HepG2 (cell line): ENCODE data around the gene GALR3. TPM values are rescaled to one million over a fixed set of nuclear protein-coding genes. Genes with fewer than 3 reads are reported as not detected.
A peak's percentile ranks its signal among the peaks of the same experiment; 100 is the strongest.

ENCODE experiments used
- BHLHE40 ChIP-seq: IDR thresholded peaks from 2 replicates; pipeline ENCODE4 v1.6.1; 2011; ENCODE audit warnings: low read length, improper control_type of control experiment
- CENPX ChIP-seq: sonication (generic); formaldehyde crosslinking; IDR thresholded peaks from 2 replicates; pipeline ENCODE4 v1.9.0; 2021; ENCODE audit warnings: mild to moderate bottlenecking, missing genetic modification reagents, moderate library complexity
- CHD2 ChIP-seq: IDR thresholded peaks from 2 replicates; pipeline ENCODE4 v1.6.1; 2011; ENCODE audit warnings: low read depth, low read length, improper control_type of control experiment
- HOXA3 ChIP-seq: sonication (generic); formaldehyde crosslinking; IDR thresholded peaks from 2 replicates; pipeline ENCODE4 v1.5.0; 2020; ENCODE audit warnings: missing genetic modification reagents
- PRDM10 ChIP-seq: sonication (generic); formaldehyde crosslinking; IDR thresholded peaks from 2 replicates; pipeline ENCODE4 v1.4.0; 2020; ENCODE audit warnings: low read depth, missing genetic modification reagents
- RBFOX2 ChIP-seq: fragments of 200-400 bp; formaldehyde crosslinking; IDR thresholded peaks from 2 replicates; pipeline ENCODE4 v1.6.1; 2017; ENCODE audit warnings: low read depth, mild to moderate bottlenecking, low read length
- RFXAP ChIP-seq: sonication (generic); formaldehyde crosslinking; IDR thresholded peaks from 2 replicates; pipeline ENCODE4 v1.4.0; 2020; ENCODE audit warnings: missing genetic modification reagents, borderline replicate concordance
- SMAD9 ChIP-seq: sonication (generic); formaldehyde crosslinking; IDR thresholded peaks from 2 replicates; pipeline ENCODE4 v1.5.1; 2020; ENCODE audit warnings: mild to moderate bottlenecking, missing genetic modification reagents
- XRCC5 ChIP-seq: fragments of 200-400 bp; formaldehyde crosslinking; optimal IDR thresholded peaks from 2 replicates; pipeline ENCODE3; 2017; ENCODE audit warnings: mild to moderate bottlenecking, low read length
- ZFP90 ChIP-seq: sonication (generic); formaldehyde crosslinking; IDR thresholded peaks from 2 replicates; pipeline ENCODE4 v1.8.0; 2022; ENCODE audit warnings: missing genetic modification reagents, mild to moderate bottlenecking, inconsistent platforms, borderline replicate concordance
- ZFX ChIP-seq: sonication (generic); formaldehyde crosslinking; IDR thresholded peaks from 2 replicates; pipeline ENCODE4 v1.4.0; 2020; ENCODE audit warnings: mild to moderate bottlenecking, low read depth, missing genetic modification reagents, moderate library complexity
- ZNF414 ChIP-seq: sonication (generic); formaldehyde crosslinking; IDR thresholded peaks from 2 replicates; pipeline ENCODE4 v1.5.0; 2020; ENCODE audit warnings: missing genetic modification reagents
- ZNF564 ChIP-seq: sonication (generic); formaldehyde crosslinking; IDR thresholded peaks from 2 replicates; pipeline ENCODE4 v1.8.1; 2023; ENCODE audit warnings: mild to moderate bottlenecking, missing genetic modification reagents
- ZNF598 ChIP-seq: sonication (generic); formaldehyde crosslinking; IDR thresholded peaks from 2 replicates; pipeline ENCODE4 v1.5.1; 2020; ENCODE audit warnings: mild to moderate bottlenecking, missing genetic modification reagents, borderline replicate concordance
- ZNF687 ChIP-seq: sonication (generic); formaldehyde crosslinking; IDR thresholded peaks from 2 replicates; pipeline ENCODE4 v1.5.1; 2020; ENCODE audit warnings: mild to moderate bottlenecking, missing genetic modification reagents, moderate library complexity
- ZNF75D ChIP-seq: sonication (generic); formaldehyde crosslinking; IDR thresholded peaks from 2 replicates; pipeline ENCODE4 v1.8.1; 2023; ENCODE audit warnings: missing genetic modification reagents, mild to moderate bottlenecking, borderline replicate concordance
- ZNF777 ChIP-seq: sonication (generic); formaldehyde crosslinking; IDR thresholded peaks from 2 replicates; pipeline ENCODE4 v1.4.0; 2020; ENCODE audit warnings: missing genetic modification reagents
- ZNF790 ChIP-seq: sonication (generic); formaldehyde crosslinking; IDR thresholded peaks from 2 replicates; pipeline ENCODE4 v1.8.0; 2022; ENCODE audit warnings: missing genetic modification reagents, mild to moderate bottlenecking, borderline replicate concordance
- polyA plus RNA-seq, 8 experiments: library from polyadenylated mRNA; depleted of rRNA in 3 of 8; stranded (reverse) in 7 of 8; unstranded in 1 of 8; fragments of >200 nt; fragmentation: Illumina TruSeq in 4 of 8; extraction: Trizol in 4 of 8; gene quantifications; 2 replicates each; pipeline versions ENCODE4 v1.2.1 to v1.2.3, GENCODE V29; 2011 to 2016; ENCODE audit warnings: low read depth in 4 of 8, missing spikeins in 1 of 8, mixed read lengths in 1 of 8; ENCODE audit not compliant: insufficient read depth in 1 of 8
- total RNA-seq, 5 experiments: library from RNA; depleted of rRNA; stranded (reverse); fragments of >200 nt; fragmentation: Illumina TruSeq; extraction: Trizol; gene quantifications; 2 replicates each; pipeline ENCODE4 v1.2.3, GENCODE V29; 2016; ENCODE audit warnings: low read depth in 1 of 5

GALR3 gene
- total and polyA plus RNA-seq, 2 of the 13 experiments (the other 11 are each of a cell fraction or from before 2014, with no cell fraction given): 0.13 TPM; not detected in 1

DNA sequence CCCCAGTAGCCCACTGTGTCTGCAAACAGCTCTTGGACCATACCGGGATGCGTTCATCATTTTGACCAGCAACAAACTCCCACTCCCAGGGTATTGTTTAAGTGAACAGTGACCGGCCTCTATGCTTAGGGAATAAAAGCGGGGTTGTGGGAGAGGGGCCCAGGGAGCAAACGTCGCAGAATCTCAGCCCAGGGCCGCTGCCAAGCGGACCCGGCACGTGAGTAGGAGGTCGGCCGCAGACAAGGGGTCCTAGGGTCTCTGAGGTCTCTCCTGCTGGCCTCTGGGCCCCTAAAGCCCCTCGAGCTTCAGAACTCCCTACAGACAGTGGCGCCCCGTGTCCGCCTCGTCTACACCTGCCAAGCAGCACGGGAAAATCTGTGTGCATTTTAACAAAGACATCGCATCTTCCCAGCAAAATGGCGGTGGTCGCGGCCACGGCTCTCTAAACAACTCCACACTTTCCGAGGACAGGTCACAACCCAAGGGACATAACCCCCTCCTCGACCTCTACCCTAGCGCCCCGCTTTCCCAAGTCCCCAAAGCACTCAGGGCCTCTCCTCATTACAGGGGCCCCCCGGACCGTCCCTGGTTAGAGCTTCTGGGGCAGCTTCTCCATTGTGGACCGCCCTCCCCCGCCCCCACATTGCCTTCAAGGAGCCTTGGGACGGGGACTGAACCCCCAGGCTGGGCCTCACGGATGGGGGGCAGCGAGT, 19.4 kb upstream of the GALR3 start (continued):
- TF ChIP-seq ZNF687 (CRISPR knock-in tag) (peak; percentile 81), RFXAP (CRISPR knock-in tag) (0 out of 2 replicates have a peak, but pooled peaks have one; percentile 30), HOXA3 (CRISPR knock-in tag) (peak; percentile 20; the same call in 1 of the 2 replicates), ZFP90 (CRISPR knock-in tag) (0 out of 2 replicates have a peak, but pooled peaks have one; percentile 19), ZNF598 (CRISPR knock-in tag) (0 out of 2 replicates have a peak, but pooled peaks have one; percentile 16), ZNF777 (CRISPR knock-in tag) (peak; percentile 76; the same call in 1 of the 2 replicates), ZNF75D (0 out of 2 replicates have a peak, but pooled peaks have one; percentile 16), ZNF414 (CRISPR knock-in tag) (no peak), ZFX (CRISPR knock-in tag) (peak; percentile 61), ZNF790 (CRISPR knock-in tag) (no peak), CENPX (CRISPR knock-in tag) (no peak), BHLHE40 (peak; percentile 83), SMAD9 (CRISPR knock-in tag) (0 out of 2 replicates have a peak, but pooled peaks have one; percentile 54), PRDM10 (CRISPR knock-in tag) (peak; percentile 80), CHD2 (0 out of 2 replicates have a peak, but pooled peaks have one; percentile 1), XRCC5 (no peak), ZNF564 (0 out of 2 replicates have a peak, but pooled peaks have one; percentile 23), RBFOX2 (peak; percentile 68)
